Activated T-helper 1 cell treated with anti-CD3 and anti-CD28 coated beads, Interleukin-12 subunit alpha, Interleukin-12 subunit beta, Interleukin-2, Interleukin-4 antibody, amounts not matched to agents 30 ng/mL and 10 ng/mL and 1 ng/mL, durations not matched to agents 14 hours and 24 hours and 36 hours (primary cell): ENCODE results near the gene MRAS. TPM values are rescaled to one million over a fixed set of nuclear protein-coding genes. Genes with fewer than 3 reads are reported as not detected.
"Not testable (repeated sequence)": the region's sequence is repeated elsewhere in the genome, so short reads cannot be mapped to it uniquely, and the experiment has no call there.

Source experiments
- DNase-seq: peaks from one replicate; pipeline ENCODE4 v3.0.0; 2021; ENCODE audit warnings: low spot score
- H3K27ac Mint-ChIP-seq: one replicate; pipeline ENCODE4 v1.8.0; 2021; ENCODE audit warnings: mild to moderate bottlenecking, mixed read lengths
- H3K27me3 Mint-ChIP-seq: one replicate; pipeline ENCODE4 v1.8.0; 2022; ENCODE audit warnings: mild to moderate bottlenecking, moderate library complexity, mixed read lengths; ENCODE audit not compliant: insufficient read depth
- H3K36me3 Mint-ChIP-seq: one replicate; pipeline ENCODE4 v1.8.0; 2021; ENCODE audit warnings: low read depth, mixed read lengths
- H3K4me1 Mint-ChIP-seq: one replicate; pipeline ENCODE4 v1.8.0; 2021; ENCODE audit warnings: low read depth, mixed read lengths
- H3K4me3 Mint-ChIP-seq: one replicate; pipeline ENCODE4 v1.8.0; 2021; ENCODE audit warnings: mild to moderate bottlenecking, moderate library complexity, mixed read lengths
- H3K9me3 Mint-ChIP-seq: one replicate; pipeline ENCODE4 v1.8.0; 2021; ENCODE audit warnings: mixed read lengths
- intact Hi-C: fragments of 100-400 bp; cut with micrococcal nuclease; formaldehyde crosslinking; loops from one replicate; pipeline ENCODE4 v1.15.1; 2024
- total RNA-seq: library from RNA; stranded (reverse); gene quantifications from 2 replicates; pipeline ENCODE4 v1.2.3, GENCODE V29; 2022

MRAS gene
- total RNA-seq, 1 donor from 2014 or later, result 0.05 TPM

GRCh38 chr3:138453940-138454339 is 105.6 kb downstream of the MRAS start:
- H3K4me1 Mint-ChIP-seq, intact Hi-C loops, H3K27me3 Mint-ChIP-seq, DNase-seq, H3K4me3 Mint-ChIP-seq, H3K36me3 Mint-ChIP-seq, H3K9me3 Mint-ChIP-seq, H3K27ac Mint-ChIP-seq: not testable (repeated sequence)

Other genes starting within 250 kb of the MRAS start
- 0.07 and 0.16 TPM in 2 replicates for gene DZIP1L, start 233.0 kb upstream of the MRAS start, total RNA-seq
- gene A4GNT, start 216.2 kb upstream of the MRAS start, total RNA-seq, result not detected in 2 replicates
- 25.7 and 31.0 TPM in 2 replicates for gene DBR1, start 173.7 kb upstream of the MRAS start, total RNA-seq
- 42.9 and 54.3 TPM in 2 replicates for gene ARMC8, start 161.3 kb upstream of the MRAS start, total RNA-seq
- gene NME9, start 18.7 kb upstream of the MRAS start, total RNA-seq, result not detected in 2 replicates
- gene ESYT3, start 86.0 kb downstream of the MRAS start, total RNA-seq, result 0.34 and 0.44 TPM in 2 replicates
- gene CEP70, start 245.7 kb downstream of the MRAS start, total RNA-seq, result 2.4 and 3.1 TPM in 2 replicates